ENCODE data around the gene ATXN1.

The ATXN1 gene

DNA sequence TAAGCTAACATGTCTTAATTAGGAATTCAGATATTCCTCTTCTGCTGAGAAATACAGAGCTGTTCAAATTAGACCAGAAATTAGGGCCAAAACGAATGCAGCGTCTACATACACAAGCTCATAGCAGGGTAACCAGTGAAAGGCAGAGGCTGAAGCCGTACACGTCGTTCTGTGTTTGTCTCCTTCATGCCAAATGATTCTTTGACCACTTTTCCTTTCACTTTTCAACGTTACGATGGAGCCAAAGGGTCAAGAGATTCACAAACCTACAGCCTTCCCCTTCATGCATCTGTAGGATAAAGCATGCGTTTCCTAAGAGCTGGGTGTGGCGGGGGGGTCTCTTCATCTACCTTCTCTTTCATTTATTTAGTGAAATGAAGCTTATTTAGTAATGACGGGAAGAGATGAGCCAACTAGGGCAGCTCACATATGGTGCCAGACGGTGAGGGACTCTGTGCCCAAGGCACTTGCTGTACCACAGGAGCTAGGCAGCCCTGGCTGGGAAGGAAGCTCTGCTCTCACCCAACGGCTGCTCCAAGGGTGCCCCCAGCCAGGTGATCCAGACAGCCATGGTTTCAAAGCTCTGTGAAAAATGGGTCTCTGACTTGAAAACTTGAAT is 178.0 kb downstream of the ATXN1 start:
- no peak overlapping the region for H2AFZ ChIP-seq (ENCODE audit: low read depth, low read length)
- no peaks in the 10 kb centered on the region for H3K79me2 ChIP-seq (ENCODE audit: low read length)
- H3K9ac ChIP-seq (ENCODE audit: low read length), result no peak overlapping the region
- no peak overlapping the region for H3K27ac ChIP-seq (ENCODE audit: low read length)
- H3K36me3 ChIP-seq (replicated peaks; ENCODE audit: low read depth, low read length), result no peaks in the 10 kb centered on the region
- no peaks in the 10 kb centered on the region for H4K20me1 ChIP-seq (ENCODE audit: insufficient read depth, low read length)
- no peaks in the 10 kb centered on the region for H3K4me1 ChIP-seq (ENCODE audit: low read length)
- peaks cover 18% of the 10 kb centered on the region for H3K27me3 ChIP-seq (ENCODE audit: low read depth, low read length)
- no peaks in the 10 kb centered on the region for H3K9me3 ChIP-seq (ENCODE audit: insufficient read depth, low read length)
- no peak overlapping the region for H3K4me3 ChIP-seq (ENCODE audit: low read length)
- H3K4me2 ChIP-seq (ENCODE audit: low read length), result no peak overlapping the region
- TF ChIP-seq EZH2phosphoT487 (IDR thresholded peaks at IDR 0.05; ENCODE audit: low read depth), result no peak
- TF ChIP-seq, protein P1, sequence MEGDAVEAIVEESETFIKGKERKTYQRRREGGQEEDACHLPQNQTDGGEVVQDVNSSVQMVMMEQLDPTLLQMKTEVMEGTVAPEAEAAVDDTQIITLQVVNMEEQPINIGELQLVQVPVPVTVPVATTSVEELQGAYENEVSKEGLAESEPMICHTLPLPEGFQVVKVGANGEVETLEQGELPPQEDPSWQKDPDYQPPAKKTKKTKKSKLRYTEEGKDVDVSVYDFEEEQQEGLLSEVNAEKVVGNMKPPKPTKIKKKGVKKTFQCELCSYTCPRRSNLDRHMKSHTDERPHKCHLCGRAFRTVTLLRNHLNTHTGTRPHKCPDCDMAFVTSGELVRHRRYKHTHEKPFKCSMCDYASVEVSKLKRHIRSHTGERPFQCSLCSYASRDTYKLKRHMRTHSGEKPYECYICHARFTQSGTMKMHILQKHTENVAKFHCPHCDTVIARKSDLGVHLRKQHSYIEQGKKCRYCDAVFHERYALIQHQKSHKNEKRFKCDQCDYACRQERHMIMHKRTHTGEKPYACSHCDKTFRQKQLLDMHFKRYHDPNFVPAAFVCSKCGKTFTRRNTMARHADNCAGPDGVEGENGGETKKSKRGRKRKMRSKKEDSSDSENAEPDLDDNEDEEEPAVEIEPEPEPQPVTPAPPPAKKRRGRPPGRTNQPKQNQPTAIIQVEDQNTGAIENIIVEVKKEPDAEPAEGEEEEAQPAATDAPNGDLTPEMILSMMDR (IDR thresholded peaks at IDR 0.05; ENCODE audit: low read depth, low read length), result no peak

DNA sequence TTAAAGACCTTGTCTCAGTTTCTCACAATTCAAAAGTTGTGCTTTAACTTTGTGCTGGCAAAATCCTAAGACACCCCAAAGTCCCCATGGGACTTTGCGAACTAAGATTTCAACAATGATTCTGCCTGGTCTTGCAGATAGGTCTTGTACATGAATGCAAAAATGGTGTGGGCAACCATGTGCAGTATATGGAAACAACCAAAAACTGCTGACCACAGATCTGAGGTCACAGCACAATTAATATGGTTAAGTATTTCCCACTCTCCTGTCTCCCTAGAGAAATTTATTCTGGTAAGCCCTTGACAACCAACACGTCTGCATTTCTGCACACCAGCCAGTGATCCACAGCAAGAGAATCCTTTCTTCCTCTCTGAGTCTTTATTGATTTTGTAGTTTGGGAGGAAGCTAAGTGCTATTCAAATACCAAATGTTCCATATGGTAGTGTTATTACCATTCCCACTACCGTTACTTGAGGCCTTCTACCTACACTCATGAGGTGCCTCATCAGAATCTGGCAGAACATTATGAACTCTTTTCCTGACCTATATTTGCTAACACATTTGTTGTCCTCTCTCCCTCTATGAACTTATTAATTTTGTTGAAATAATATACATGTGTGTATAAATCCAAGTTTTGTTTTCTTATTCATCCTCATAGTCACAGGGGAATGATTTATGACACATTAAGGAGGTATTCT is 178.7 kb downstream of the ATXN1 start:
- no peaks in the 10 kb centered on the region for H3K9me3 ChIP-seq (ENCODE audit: insufficient read depth, low read length)
- no peak overlapping the region for H3K4me3 ChIP-seq (ENCODE audit: low read length)
- no peak overlapping the region for H3K4me2 ChIP-seq (ENCODE audit: low read length)
- no peak overlapping the region for H3K27ac ChIP-seq (ENCODE audit: low read length)
- H3K4me1 ChIP-seq (ENCODE audit: low read length), result no peaks in the 10 kb centered on the region
- no peak overlapping the region for H3K9ac ChIP-seq (ENCODE audit: low read length)
- peaks cover 20% of the 10 kb centered on the region for H3K27me3 ChIP-seq (ENCODE audit: low read depth, low read length)
- no peak overlapping the region for H2AFZ ChIP-seq (ENCODE audit: low read depth, low read length)
- TF ChIP-seq, protein P1 (IDR thresholded peaks at IDR 0.05; ENCODE audit: low read depth, low read length), result no peak
- TF ChIP-seq EZH2phosphoT487 (IDR thresholded peaks at IDR 0.05; ENCODE audit: low read depth), result no peak
- H3K79me2 ChIP-seq (ENCODE audit: low read length), result no peaks in the 10 kb centered on the region
- H3K36me3 ChIP-seq (replicated peaks; ENCODE audit: low read depth, low read length), result no peaks in the 10 kb centered on the region
- no peaks in the 10 kb centered on the region for H4K20me1 ChIP-seq (ENCODE audit: insufficient read depth, low read length)

DNA sequence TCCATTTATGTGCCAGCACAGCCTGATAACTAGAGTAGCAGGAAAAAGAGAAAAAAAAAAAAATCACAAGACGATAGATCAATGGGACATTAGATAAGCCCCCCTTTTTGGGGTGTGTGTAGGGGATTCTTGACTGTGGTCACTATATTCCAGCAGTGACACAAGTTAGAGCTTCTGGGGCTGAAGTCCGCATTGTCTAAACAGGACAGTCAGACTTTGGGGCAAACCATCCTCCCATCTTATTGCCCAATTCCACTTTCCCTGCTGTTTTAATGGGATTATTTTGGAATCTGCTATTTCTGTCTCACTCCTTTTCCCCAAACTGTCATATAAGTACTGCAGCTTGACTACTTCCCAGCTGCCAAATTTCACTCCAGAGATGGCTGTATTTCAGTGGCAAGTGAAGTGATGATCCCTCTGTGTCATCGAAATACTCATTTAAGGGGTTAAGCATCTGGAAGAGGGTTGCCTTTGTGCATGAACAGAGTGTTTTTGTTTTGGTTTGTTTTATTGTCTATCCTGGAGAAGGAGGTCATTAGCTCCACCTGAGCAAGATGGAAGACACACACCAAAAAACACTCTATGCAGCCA is 182.5 kb downstream of the ATXN1 start:
- Histone ChIP-seq H3K9ac (ENCODE audit: low read length) (no peak overlapping the region), H3K9me3 (ENCODE audit: insufficient read depth, low read length) (no peaks in the 10 kb centered on the region), H3K27ac (ENCODE audit: low read length) (no peak overlapping the region), H3K4me1 (ENCODE audit: low read length) (no peaks in the 10 kb centered on the region), H4K20me1 (ENCODE audit: insufficient read depth, low read length) (no peaks in the 10 kb centered on the region), H2AFZ (ENCODE audit: low read depth, low read length) (no peak overlapping the region), H3K4me3 (ENCODE audit: low read length) (no peak overlapping the region), H3K36me3 (replicated peaks; ENCODE audit: low read depth, low read length) (no peaks in the 10 kb centered on the region), H3K27me3 (ENCODE audit: low read depth, low read length) (peaks cover 34% of the 10 kb centered on the region), H3K4me2 (ENCODE audit: low read length) (no peak overlapping the region), H3K79me2 (ENCODE audit: low read length) (no peaks in the 10 kb centered on the region)
- TF ChIP-seq EZH2phosphoT487 (IDR thresholded peaks at IDR 0.05; ENCODE audit: low read depth), result no peak
- TF ChIP-seq, protein P1 (IDR thresholded peaks at IDR 0.05; ENCODE audit: low read depth, low read length), result no peak
